Measurements from ENCODE around the gene ACTR2.
"Not testable (repeated sequence)": the region's sequence is repeated elsewhere in the genome, so short reads cannot be mapped to it uniquely, and the experiment has no call there.

Gene ACTR2

GRCh38 chr2:65231121-65231520, 3.5 kb downstream of the ACTR2 start:
- DNase-seq: peak; percentile 73

GRCh38 chr2:65231892-65232477, 4.4 kb downstream of the ACTR2 start:
- DNase-seq: peak; percentile 89

- DNase-seq: peak; percentile 95
These were observed 5.0 kb downstream of the ACTR2 start for GRCh38 chr2:65232636-65233035.

- no peak for DNase-seq
These were observed 13.0 kb downstream of the ACTR2 start for GRCh38 chr2:65240657-65241056.

- not testable (repeated sequence) for DNase-seq
These were observed 16.8 kb downstream of the ACTR2 start for GRCh38 chr2:65244452-65244851.

- DNase-seq: no peak
These were observed 25.0 kb downstream of the ACTR2 start for GRCh38 chr2:65252640-65253039.

- no peak for DNase-seq
These were observed 27.7 kb downstream of the ACTR2 start for GRCh38 chr2:65255356-65255755.

GRCh38 chr2:65256054-65256453, 28.4 kb downstream of the ACTR2 start:
- DNase-seq: no peak

GRCh38 chr2:65257866-65258265, 30.2 kb downstream of the ACTR2 start:
- not testable (repeated sequence) for DNase-seq

GRCh38 chr2:65261676-65262075, 34.0 kb downstream of the ACTR2 start:
- DNase-seq: peak; percentile 31

GRCh38 chr2:65263262-65263661, 35.6 kb downstream of the ACTR2 start:
- no peak for DNase-seq

GRCh38 chr2:65263986-65264385, 36.4 kb downstream of the ACTR2 start:
- no peak for DNase-seq

GRCh38 chr2:65264821-65265670, 37.4 kb downstream of the ACTR2 start:
- peak; percentile 81 for DNase-seq

GRCh38 chr2:65265671-65266045, 38.0 kb downstream of the ACTR2 start:
- DNase-seq: no peak

GRCh38 chr2:65267008-65267407, 39.4 kb downstream of the ACTR2 start:
- DNase-seq: no peak

- no peak for DNase-seq
These were observed 41.3 kb downstream of the ACTR2 start for GRCh38 chr2:65268957-65269356.

GRCh38 chr2:65273344-65273743, 45.7 kb downstream of the ACTR2 start:
- no peak for DNase-seq

- no peak for DNase-seq
These were observed 47.7 kb downstream of the ACTR2 start for GRCh38 chr2:65275141-65275915.

- DNase-seq: peak; percentile 32
These were observed 49.0 kb downstream of the ACTR2 start for GRCh38 chr2:65276609-65277008.

GRCh38 chr2:65277118-65277517, 49.5 kb downstream of the ACTR2 start:
- DNase-seq: peak; percentile 26

GRCh38 chr2:65277791-65278483, 50.3 kb downstream of the ACTR2 start:
- peak; percentile 34 for DNase-seq

- peak; percentile 58 for DNase-seq
These were observed 50.9 kb downstream of the ACTR2 start for GRCh38 chr2:65278531-65278981.

- DNase-seq: no peak
These were observed 52.1 kb downstream of the ACTR2 start for GRCh38 chr2:65279756-65280155.
